HepG2 (cell line): ENCODE measurements around the gene GLYATL3. TPM values are rescaled to one million over a fixed set of nuclear protein-coding genes. Genes with fewer than 3 reads are reported as not detected.

Source experiments
- CBX1 ChIP-seq: IDR thresholded peaks from one replicate; pipeline ENCODE4 v1.6.1; 2016; ENCODE audit warnings: antibody characterized with exemption, low read depth
- CENPX ChIP-seq: sonication (generic); formaldehyde crosslinking; IDR thresholded peaks from 2 replicates; pipeline ENCODE4 v1.9.0; 2021; ENCODE audit warnings: mild to moderate bottlenecking, missing genetic modification reagents, moderate library complexity
- DNMT3B ChIP-seq: conservative IDR thresholded peaks from 2 replicates; pipeline ENCODE4 v1.6.1; 2016; ENCODE audit warnings: missing biosample characterization, control low read depth
- DZIP1 ChIP-seq: sonication (generic); formaldehyde crosslinking; IDR thresholded peaks from 2 replicates; pipeline ENCODE4 v1.5.0; 2020; ENCODE audit warnings: mild to moderate bottlenecking, missing genetic modification reagents
- MXD3 ChIP-seq: IDR thresholded peaks from 2 replicates; pipeline ENCODE4 v1.6.1; 2016; ENCODE audit warnings: mild to moderate bottlenecking, missing biosample characterization, missing genetic modification reagents
- MXD4 ChIP-seq: IDR thresholded peaks from 2 replicates; pipeline ENCODE4 v1.6.1; 2016; ENCODE audit warnings: mild to moderate bottlenecking, missing biosample characterization, missing genetic modification reagents
- NFE2L2 ChIP-seq: fragments of 150-350 bp; IDR thresholded peaks from 2 replicates; pipeline ENCODE4 v1.6.1; 2014; ENCODE audit warnings: low read length
- NR2F6 ChIP-seq, 2 experiments: IDR thresholded peaks; 2 replicates each; pipeline ENCODE4 v1.6.1; 2016; ENCODE audit warnings: antibody characterized with exemption in 1 of 2, mild to moderate bottlenecking in 1 of 2
- RBM39 ChIP-seq: fragments of 200-400 bp; formaldehyde crosslinking; IDR thresholded peaks from one replicate; pipeline ENCODE4 v1.6.1; 2018; ENCODE audit warnings: antibody characterized with exemption, mild to moderate bottlenecking, low read depth, low read length; ENCODE audit not compliant: poor library complexity, severe bottlenecking
- RCOR2 ChIP-seq: IDR thresholded peaks from 2 replicates; pipeline ENCODE4 v1.6.1; 2016; ENCODE audit warnings: missing biosample characterization, missing genetic modification reagents
- SAFB2 ChIP-seq: sonication (generic); formaldehyde crosslinking; IDR thresholded peaks from 2 replicates; pipeline ENCODE4 v1.5.1; 2020; ENCODE audit warnings: missing genetic modification reagents, low read depth, mild to moderate bottlenecking, borderline replicate concordance
- SALL2 ChIP-seq: sonication (generic); formaldehyde crosslinking; IDR thresholded peaks from 2 replicates; pipeline ENCODE4 v1.8.1; 2023; ENCODE audit warnings: mild to moderate bottlenecking, missing genetic modification reagents, inconsistent platforms
- STAG1 ChIP-seq: sonication (generic); formaldehyde crosslinking; IDR thresholded peaks from 2 replicates; pipeline ENCODE4 v1.4.0; 2020; ENCODE audit warnings: missing genetic modification reagents
- TFAP4 ChIP-seq: sonication (generic); IDR thresholded peaks from 2 replicates; pipeline ENCODE4 v1.6.1; 2016; ENCODE audit warnings: low read depth, borderline replicate concordance
- TRIM24 ChIP-seq: sonication (generic); formaldehyde crosslinking; IDR thresholded peaks from 2 replicates; pipeline ENCODE4 v1.8.0; 2022; ENCODE audit warnings: mild to moderate bottlenecking, missing genetic modification reagents
- ZBTB1 ChIP-seq: sonication (generic); formaldehyde crosslinking; IDR thresholded peaks from 2 replicates; pipeline ENCODE4 v1.4.0; 2020; ENCODE audit warnings: missing genetic modification reagents, borderline replicate concordance
- ZBTB46 ChIP-seq: sonication (generic); formaldehyde crosslinking; IDR thresholded peaks from 2 replicates; pipeline ENCODE4 v1.4.0; 2020; ENCODE audit warnings: mild to moderate bottlenecking, missing genetic modification reagents, borderline replicate concordance
- ZBTB7B ChIP-seq: sonication (generic); formaldehyde crosslinking; IDR thresholded peaks from 2 replicates; pipeline ENCODE4 v1.4.0; 2020; ENCODE audit warnings: missing genetic modification reagents
- ZFAT ChIP-seq: sonication (generic); formaldehyde crosslinking; conservative IDR thresholded peaks from 2 replicates; pipeline ENCODE4 v1.8.1; 2023; ENCODE audit warnings: missing genetic modification reagents, inconsistent platforms
- ZFY ChIP-seq: sonication (generic); formaldehyde crosslinking; IDR thresholded peaks from 2 replicates; pipeline ENCODE4 v1.4.0; 2020; ENCODE audit warnings: missing genetic modification reagents
- ZNF251 ChIP-seq: sonication (generic); formaldehyde crosslinking; IDR thresholded peaks from 2 replicates; pipeline ENCODE4 v1.9.0; 2021; ENCODE audit warnings: mild to moderate bottlenecking, missing genetic modification reagents
- ZNF326 ChIP-seq: sonication (generic); formaldehyde crosslinking; IDR thresholded peaks from 2 replicates; pipeline ENCODE4 v1.4.0; 2020; ENCODE audit warnings: missing genetic modification reagents, borderline replicate concordance
- ZNF570 ChIP-seq: sonication (generic); formaldehyde crosslinking; IDR thresholded peaks from 2 replicates; pipeline ENCODE4 v1.4.0; 2020; ENCODE audit warnings: mild to moderate bottlenecking, missing genetic modification reagents, borderline replicate concordance
- ZNF619 ChIP-seq: sonication (generic); formaldehyde crosslinking; IDR thresholded peaks from 2 replicates; pipeline ENCODE4 v1.4.0; 2020; ENCODE audit warnings: mild to moderate bottlenecking, missing genetic modification reagents
- polyA plus RNA-seq, 8 experiments: library from polyadenylated mRNA; depleted of rRNA in 3 of 8; stranded (reverse) in 7 of 8; unstranded in 1 of 8; fragments of >200 nt; fragmentation: Illumina TruSeq in 4 of 8; extraction: Trizol in 4 of 8; gene quantifications; 2 replicates each; pipeline versions ENCODE4 v1.2.1 to v1.2.3, GENCODE V29; 2011 to 2016; ENCODE audit warnings: low read depth in 4 of 8, missing spikeins in 1 of 8, mixed read lengths in 1 of 8; ENCODE audit not compliant: insufficient read depth in 1 of 8
- total RNA-seq, 5 experiments: library from RNA; depleted of rRNA; stranded (reverse); fragments of >200 nt; fragmentation: Illumina TruSeq; extraction: Trizol; gene quantifications; 2 replicates each; pipeline ENCODE4 v1.2.3, GENCODE V29; 2016; ENCODE audit warnings: low read depth in 1 of 5

GLYATL3 gene
- total and polyA plus RNA-seq, 2 of the 13 experiments (the other 11 are each of a cell fraction or from before 2014, with no cell fraction given): 0.05 TPM; not detected in 1

GRCh38 chr6:49462927-49463611 lies 36.7 kb upstream of the GLYATL3 start, which contains the start of the genes CENPQ and MMUT (continued):
- TF ChIP-seq DZIP1 (CRISPR knock-in tag) (no peak), CENPX (CRISPR knock-in tag) (no peak), DNMT3B (CRISPR knock-in tag) (no peak), ZNF251 (CRISPR knock-in tag) (0 out of 2 replicates have a peak, but pooled peaks have one; percentile 34), ZBTB1 (CRISPR knock-in tag) (no peak), NR2F6 (IDR thresholded peaks at IDR 0.05) (0 out of 2 replicates have a peak, but pooled peaks have one; percentile 8), NR2F6 (CRISPR knock-in tag; IDR thresholded peaks at IDR 0.05) (peak; percentile 55; the same call in 1 of the 2 replicates), ZNF326 (no peak), SAFB2 (CRISPR knock-in tag) (peak; percentile 32; the same call in 1 of the 2 replicates), NFE2L2 (no peak), RCOR2 (CRISPR knock-in tag) (no peak; the same call in 1 of the 2 replicates), ZFAT (CRISPR knock-in tag) (no peak), MXD4 (peak; percentile 98), CBX1 (peak; percentile 73), ZBTB7B (CRISPR knock-in tag) (no peak), MXD3 (CRISPR knock-in tag) (peak; percentile 68), SALL2 (CRISPR knock-in tag) (peak; percentile 94; the same call in 1 of the 2 replicates), ZFY (peak; percentile 89), ZNF619 (peak; percentile 76), RBM39 (peak; percentile 85), TRIM24 (CRISPR knock-in tag) (no peak), ZBTB46 (CRISPR knock-in tag) (0 out of 2 replicates have a peak, but pooled peaks have one; percentile 96), ZNF570 (0 out of 2 replicates have a peak, but pooled peaks have one; percentile 68), TFAP4 (peak; percentile 77; the same call in 1 of the 2 replicates), STAG1 (CRISPR knock-in tag) (no peak)
